DOHH2 (cell line): Measurements from ENCODE around the gene C11orf91.

Source experiments
- CTCF ChIP-seq: fragments of 200-600 bp; sonication (generic); IDR thresholded peaks from one replicate; pipeline ENCODE4 v1.5.1; 2014; ENCODE audit warnings: antibody characterized with exemption, mild to moderate bottlenecking, low read depth, low read length; ENCODE audit not compliant: poor library complexity, severe bottlenecking
- EZH2phosphoT487 ChIP-seq: fragments of 200-600 bp; sonication (generic); IDR thresholded peaks from 2 replicates; pipeline ENCODE4 v1.6.1; 2017; ENCODE audit warnings: borderline replicate concordance, mild to moderate bottlenecking, antibody characterized with exemption, low read length, moderate library complexity, mixed read lengths

GRCh38 chr11:33706546-33706945 is 5.9 kb upstream of the C11orf91 start:
- TF ChIP-seq CTCF (no peak), EZH2phosphoT487 (no peak)
